Esophagus muscularis mucosa (tissue), 4 donors: ENCODE results near the gene FBXL5. TPM values are rescaled to one million over a fixed set of nuclear protein-coding genes. Genes with fewer than 3 reads are reported as not detected.

ENCODE experiments used
- DNase-seq: peaks from one replicate; pipeline ENCODE4 v3.0.0-alpha.2; 2017; ENCODE audit errors: extremely low spot score
- H3K27ac ChIP-seq, 4 donors: fragments of 200-600 bp; sonication (generic); replicated peaks in 1 of 4; 1 replicate in 3 of 4; 2 replicates in 1 of 4; pipeline ENCODE4 v1.5.1; 2016 to 2019; ENCODE audit warnings: mild to moderate bottlenecking in 1 of 4
- H3K27me3 ChIP-seq, 4 donors: fragments of 200-600 bp; sonication (generic); one replicate each; pipeline versions ENCODE4 v1.5.1 to v1.6.0; 2016 to 2019
- H3K36me3 ChIP-seq, 4 donors: fragments of 200-600 bp; sonication (generic); one replicate each; pipeline ENCODE4 v1.5.1; 2016 to 2019
- H3K4me1 ChIP-seq, 4 donors: fragments of 200-600 bp; sonication (generic); one replicate each; pipeline ENCODE4 v1.5.1; 2016 to 2019
- H3K4me3 ChIP-seq, 4 donors: fragments of 200-600 bp; sonication (generic); 1 replicate in 2 of 4; 2 replicates in 2 of 4; pipeline ENCODE4 v1.5.1; 2016 to 2019; ENCODE audit warnings: mild to moderate bottlenecking in 4 of 4, moderate library complexity in 1 of 4
- H3K9me3 ChIP-seq, 4 donors: fragments of 200-600 bp; sonication (generic); 1 replicate in 3 of 4; 2 replicates in 1 of 4; pipeline ENCODE4 v1.5.1; 2016 to 2019
- EP300 ChIP-seq: sonication (generic); formaldehyde crosslinking; IDR thresholded peaks from one replicate; pipeline ENCODE4 v1.6.1; 2017; ENCODE audit warnings: antibody characterized with exemption
- POLR2A ChIP-seq: fragments of 450-650 bp; IDR thresholded peaks from one replicate; pipeline ENCODE4 v1.6.1; 2017; ENCODE audit warnings: antibody characterized with exemption, moderate library complexity, mild to moderate bottlenecking, low read depth
- POLR2AphosphoS5 ChIP-seq, 2 donors: sonication (generic); formaldehyde crosslinking; IDR thresholded peaks; one replicate each; pipeline ENCODE4 v1.6.1; 2017; ENCODE audit warnings: antibody characterized with exemption in 2 of 2
- WGBS: methylation state at CpG from one replicate; pipeline ENCODE4 v1.1.5; 2018; 5-methylcytosine and 5-hydroxymethylcytosine counted together
- intact Hi-C: fragments of 100-400 bp; cut with DNase I; formaldehyde crosslinking; loops from one replicate; pipeline ENCODE4 v1.15.1; 2023
- total RNA-seq, 4 donors: library from RNA; depleted of rRNA; stranded (reverse); fragments of >200 nt; gene quantifications; one replicate each; pipeline versions ENCODE4 v1.1.0 to v1.2.1, GENCODE V29; 2016
- TF ChIP-seq, protein P1 (sequence below), 3 experiments: fragments of 200-600 bp in 2 of 3; fragments of 450-650 bp in 1 of 3; sonication (generic) in 2 of 3; IDR thresholded peaks; one replicate each; pipeline ENCODE4 v1.5.1; 2017 to 2019; ENCODE audit warnings: antibody characterized with exemption in 3 of 3, mild to moderate bottlenecking in 2 of 3, moderate library complexity in 1 of 3

Gene FBXL5
- total RNA-seq, 4 donors from 2014 or later: 67.8 to 141 (median 140) TPM

DNA sequence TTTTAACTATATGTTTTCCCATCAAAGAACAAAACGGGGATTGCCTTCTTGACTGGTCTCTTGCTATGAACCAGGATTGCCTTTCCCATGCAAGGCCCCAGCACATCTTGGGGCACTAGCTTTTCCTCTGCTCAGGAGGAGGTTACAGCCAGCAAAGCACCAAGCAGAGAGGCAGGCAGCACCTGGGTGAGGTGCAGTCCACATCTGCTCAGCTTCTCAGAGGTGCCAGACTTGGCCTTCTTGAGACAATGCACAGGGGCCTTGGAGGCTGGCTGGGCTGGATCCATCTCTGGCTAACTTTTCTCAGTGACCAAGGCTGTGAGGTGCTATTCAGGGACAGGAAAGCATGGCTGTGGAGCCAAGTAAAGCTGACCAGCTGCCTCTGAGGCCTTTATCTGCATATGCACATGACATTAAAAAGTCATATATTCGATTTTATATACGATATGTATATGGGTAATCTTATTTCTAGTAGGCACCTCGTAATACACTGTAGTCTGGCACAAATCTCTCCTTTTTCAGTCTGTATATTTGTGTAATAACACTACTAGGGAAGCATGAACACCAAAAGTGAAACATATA is 98.6 kb downstream of the FBXL5 start:
- intact Hi-C loops: no loop called here
- H3K9me3 ChIP-seq: no peaks in the 10 kb centered on the region
- no peak overlapping the region for H3K4me3 ChIP-seq
- no peaks in the 10 kb centered on the region for H3K27me3 ChIP-seq
- TF ChIP-seq EP300 (no peak), POLR2AphosphoS5 (IDR thresholded peaks at IDR 0.05) (no peak), POLR2A (no peak)
- TF ChIP-seq, protein P1, sequence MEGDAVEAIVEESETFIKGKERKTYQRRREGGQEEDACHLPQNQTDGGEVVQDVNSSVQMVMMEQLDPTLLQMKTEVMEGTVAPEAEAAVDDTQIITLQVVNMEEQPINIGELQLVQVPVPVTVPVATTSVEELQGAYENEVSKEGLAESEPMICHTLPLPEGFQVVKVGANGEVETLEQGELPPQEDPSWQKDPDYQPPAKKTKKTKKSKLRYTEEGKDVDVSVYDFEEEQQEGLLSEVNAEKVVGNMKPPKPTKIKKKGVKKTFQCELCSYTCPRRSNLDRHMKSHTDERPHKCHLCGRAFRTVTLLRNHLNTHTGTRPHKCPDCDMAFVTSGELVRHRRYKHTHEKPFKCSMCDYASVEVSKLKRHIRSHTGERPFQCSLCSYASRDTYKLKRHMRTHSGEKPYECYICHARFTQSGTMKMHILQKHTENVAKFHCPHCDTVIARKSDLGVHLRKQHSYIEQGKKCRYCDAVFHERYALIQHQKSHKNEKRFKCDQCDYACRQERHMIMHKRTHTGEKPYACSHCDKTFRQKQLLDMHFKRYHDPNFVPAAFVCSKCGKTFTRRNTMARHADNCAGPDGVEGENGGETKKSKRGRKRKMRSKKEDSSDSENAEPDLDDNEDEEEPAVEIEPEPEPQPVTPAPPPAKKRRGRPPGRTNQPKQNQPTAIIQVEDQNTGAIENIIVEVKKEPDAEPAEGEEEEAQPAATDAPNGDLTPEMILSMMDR (IDR thresholded peaks at IDR 0.05): no peak
- no peak overlapping the region for H3K27ac ChIP-seq
- H3K4me1 ChIP-seq: peaks cover 0 to 3% (median 2%) of the 10 kb centered on the region in 4 donors
- 92% methylated on average over 4 of the region's 4 CpGs for WGBS
- peaks cover 7 to 89% (median 38%) of the 10 kb centered on the region in 4 donors for H3K36me3 ChIP-seq
- DNase-seq: no peak

Other genes starting within 250 kb of the FBXL5 start
- 10 to 100 TPM; 15.7 to 41.9 (median 26.0) TPM for gene C1QTNF7, start 227.3 kb downstream of the FBXL5 start, total RNA-seq
- gene CC2D2A, start 185.5 kb downstream of the FBXL5 start, total RNA-seq: 10 to 100 TPM; 23.0 to 59.7 (median 45.0) TPM
- gene FAM200B, start 26.5 kb upstream of the FBXL5 start, total RNA-seq: 10 to 100 TPM; 40.4 to 88.5 (median 71.2) TPM
- 1 to 10 TPM; 2.5 to 6.0 (median 4.3) TPM for gene BST1, start 47.7 kb upstream of the FBXL5 start, total RNA-seq
- gene CD38, start 123.0 kb upstream of the FBXL5 start, total RNA-seq: 1 to 10 TPM; 1.4 to 5.8 (median 2.6) TPM